IPS-NIHi11 (cell line): ENCODE measurements around the gene MPL.
A peak's percentile ranks its signal among the peaks of the same experiment; 100 is the strongest.
"Not testable (repeated sequence)": the region's sequence is repeated elsewhere in the genome, so short reads cannot be mapped to it uniquely, and the experiment has no call there.

Source experiments
- DNase-seq: peaks from one replicate; pipeline ENCODE4 v3.0.0; 2012; ENCODE audit warnings: mixed read lengths, low spot score

MPL gene

DNA sequence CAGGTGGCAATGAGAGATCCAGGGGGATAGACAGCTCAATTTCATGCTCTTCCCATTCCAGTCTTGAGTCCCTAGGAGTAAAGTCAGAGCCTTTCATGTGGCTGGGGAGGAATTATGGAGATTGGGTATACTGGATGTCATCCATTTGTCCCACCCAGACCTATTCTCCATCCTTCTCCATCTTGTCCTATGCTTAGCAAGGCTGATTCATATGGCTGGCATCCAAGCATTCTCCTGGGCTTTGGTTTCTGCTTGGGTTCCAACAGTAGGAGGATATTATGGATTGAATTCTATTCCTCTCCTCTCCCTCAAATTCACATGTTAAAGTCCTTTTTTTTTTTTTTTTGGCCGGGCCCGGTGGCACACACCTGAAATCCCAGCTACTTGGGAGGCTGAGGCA lies 17.3 kb downstream of the MPL start:
- DNase-seq, result no peak

- DNase-seq, result no peak
Observed at GRCh38 chr1:43357251-43357650, 19.6 kb downstream of the MPL start.

GRCh38 chr1:43358121-43358745 lies 20.6 kb downstream of the MPL start:
- DNase-seq, result peak; percentile 54

GRCh38 chr1:43358746-43359693 lies 21.4 kb downstream of the MPL start, which contains the start of gene CDC20:
Gene CDC20, plus strand, starts transcription at chr1:43358981. Its CDS starts 235 bp downstream, at chr1:43359216.
- DNase-seq, result peak; percentile 94

DNA sequence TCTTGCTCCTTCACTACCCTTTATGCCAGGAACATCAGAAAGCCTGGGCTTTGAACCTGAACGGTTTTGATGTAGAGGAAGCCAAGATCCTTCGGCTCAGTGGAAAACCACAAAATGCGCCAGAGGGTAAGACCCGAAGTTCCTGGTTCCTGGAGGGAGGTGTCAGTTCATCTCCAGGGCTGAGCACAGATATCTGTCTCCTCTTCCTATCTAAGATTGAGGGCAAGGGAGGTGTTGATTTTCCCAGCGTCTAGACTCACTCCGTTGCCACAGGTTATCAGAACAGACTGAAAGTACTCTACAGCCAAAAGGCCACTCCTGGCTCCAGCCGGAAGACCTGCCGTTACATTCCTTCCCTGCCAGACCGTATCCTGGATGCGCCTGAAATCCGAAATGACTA lies 22.1 kb downstream of the MPL start:
- no peak for DNase-seq

DNA sequence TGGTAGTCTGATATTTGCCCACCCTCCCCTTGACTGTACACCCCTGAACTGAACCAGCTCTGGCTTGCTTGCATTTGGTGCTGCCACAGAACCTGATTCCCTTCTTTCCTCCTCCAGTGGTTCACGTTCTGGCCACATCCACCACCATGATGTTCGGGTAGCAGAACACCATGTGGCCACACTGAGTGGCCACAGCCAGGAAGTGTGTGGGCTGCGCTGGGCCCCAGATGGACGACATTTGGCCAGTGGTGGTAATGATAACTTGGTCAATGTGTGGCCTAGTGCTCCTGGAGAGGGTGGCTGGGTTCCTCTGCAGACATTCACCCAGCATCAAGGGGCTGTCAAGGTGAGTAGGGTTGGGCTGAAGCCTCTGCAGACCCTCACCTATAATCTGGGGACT lies 23.0 kb downstream of the MPL start:
- DNase-seq, result no peak

- DNase-seq, result no peak
Observed at GRCh38 chr1:43363283-43363934, 25.8 kb downstream of the MPL start.

- DNase-seq, result no peak
Observed at GRCh38 chr1:43363935-43364525, 26.4 kb downstream of the MPL start.

GRCh38 chr1:43365678-43366077 lies 28.1 kb downstream of the MPL start:
- no peak for DNase-seq

GRCh38 chr1:43366179-43366578 lies 28.6 kb downstream of the MPL start:
- peak; percentile 59 for DNase-seq

- peak; percentile 26 for DNase-seq
Observed at GRCh38 chr1:43366601-43367025, 29.0 kb downstream of the MPL start.

DNA sequence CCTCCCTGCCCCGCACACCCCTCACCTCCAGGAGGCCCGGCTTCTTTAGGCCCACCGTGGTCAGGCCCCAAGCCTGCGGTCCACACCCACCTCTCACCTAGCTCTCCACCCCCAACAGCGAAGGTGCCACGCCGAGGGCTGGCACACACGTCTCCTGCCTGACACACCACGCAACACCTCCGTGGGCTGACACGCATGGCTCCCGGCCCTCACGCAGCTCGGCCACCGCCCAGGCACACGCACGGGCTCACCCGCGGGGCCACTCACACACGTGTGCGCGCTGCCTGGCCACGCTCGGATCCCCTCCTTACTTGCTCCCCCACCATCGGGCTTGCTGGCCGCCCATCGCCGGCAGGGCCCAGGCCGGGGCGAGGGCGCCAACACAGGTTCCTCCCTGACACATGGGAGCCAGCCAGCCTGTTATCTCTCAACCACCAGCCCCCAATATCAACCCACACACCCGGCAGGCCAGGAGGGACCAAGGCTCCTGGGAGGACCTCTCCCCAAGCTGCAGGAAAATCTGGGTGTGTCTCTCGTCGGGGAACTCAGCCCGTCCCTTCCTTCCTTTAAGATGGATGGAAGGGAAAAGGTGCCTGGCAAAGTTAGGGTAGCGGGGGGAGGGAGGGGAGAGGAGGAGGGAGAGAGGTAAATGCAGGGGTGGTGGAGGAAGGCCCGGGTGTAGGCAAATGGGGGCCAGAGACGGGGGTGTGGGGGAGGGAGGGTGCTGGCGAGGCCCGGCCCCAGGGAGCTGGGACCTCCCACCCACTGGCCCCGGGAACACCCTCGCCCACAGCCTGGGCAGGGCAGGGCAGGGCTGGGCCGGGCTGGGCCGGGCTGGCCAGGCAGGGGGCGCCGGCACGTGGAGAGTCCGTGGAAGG lies 29.6 kb downstream of the MPL start:
- peak; percentile 42 for DNase-seq

- peak; percentile 98 for DNase-seq
Observed at GRCh38 chr1:43367904-43368645, 30.5 kb downstream of the MPL start, which contains the start of gene ELOVL1. Gene ELOVL1, minus strand, starts transcription at chr1:43368011. Its CDS starts 2,402 bp downstream, at chr1:43365609.

DNA sequence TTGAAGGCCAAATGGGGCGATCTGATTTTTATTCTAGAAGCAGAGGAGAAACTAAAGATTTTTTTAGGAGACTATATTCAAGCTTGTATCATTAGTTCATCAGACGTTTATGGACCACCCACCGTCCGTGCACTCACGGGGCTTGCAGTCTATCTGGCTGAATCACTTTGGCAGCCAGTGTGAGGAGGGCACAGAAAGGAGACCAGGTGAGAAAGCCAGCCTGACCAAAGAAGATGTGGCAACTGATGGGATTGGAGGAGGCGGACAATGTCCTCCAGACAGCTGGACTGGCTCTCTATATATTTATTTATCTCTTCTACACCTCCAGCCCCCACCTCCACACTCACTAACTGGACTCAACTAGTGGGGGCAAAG lies 31.0 kb downstream of the MPL start:
- DNase-seq, result peak; percentile 9

- not testable (repeated sequence) for DNase-seq
Observed at GRCh38 chr1:43369779-43370178, 32.2 kb downstream of the MPL start.

GRCh38 chr1:43370564-43370963 lies 32.9 kb downstream of the MPL start:
- DNase-seq, result no peak

GRCh38 chr1:43372172-43372571 lies 34.6 kb downstream of the MPL start:
- no peak for DNase-seq

GRCh38 chr1:43373066-43373940 lies 35.7 kb downstream of the MPL start:
- DNase-seq, result no peak

GRCh38 chr1:43376723-43377235 lies 39.2 kb downstream of the MPL start:
- DNase-seq, result no peak
